Spleen (tissue), 7 donors: Measurements from ENCODE around the gene GIMD1.

Experiments
- POLR2AphosphoS5 ChIP-seq, 3 donors: sonication (generic); formaldehyde crosslinking; IDR thresholded peaks; one replicate each; pipeline ENCODE4 v1.5.1; 2017; ENCODE audit warnings: antibody characterized with exemption in 3 of 3
- TF ChIP-seq, protein P1 (sequence below), 11 experiments: fragments of 200-600 bp in 7 of 11; fragments of 450-650 bp in 4 of 11; sonication (generic) in 4 of 11; IDR thresholded peaks in 8 of 11; conservative IDR thresholded peaks in 3 of 11; 1 replicate in 7 of 11; 2 replicates in 4 of 11; pipeline versions ENCODE4 v1.4.0 to v1.8.0; 2016 to 2021; ENCODE audit warnings: antibody characterized with exemption in 11 of 11, inconsistent platforms in 4 of 11, mild to moderate bottlenecking in 1 of 11
- donor health status: DM: no; HTN: no; CAD: no; lungs with moderate emphysema.
- donor health status: DM: no; HTN: no; CAD: no.
- donor health status: DM: no; HTN: no; CAD: no.

DNA sequence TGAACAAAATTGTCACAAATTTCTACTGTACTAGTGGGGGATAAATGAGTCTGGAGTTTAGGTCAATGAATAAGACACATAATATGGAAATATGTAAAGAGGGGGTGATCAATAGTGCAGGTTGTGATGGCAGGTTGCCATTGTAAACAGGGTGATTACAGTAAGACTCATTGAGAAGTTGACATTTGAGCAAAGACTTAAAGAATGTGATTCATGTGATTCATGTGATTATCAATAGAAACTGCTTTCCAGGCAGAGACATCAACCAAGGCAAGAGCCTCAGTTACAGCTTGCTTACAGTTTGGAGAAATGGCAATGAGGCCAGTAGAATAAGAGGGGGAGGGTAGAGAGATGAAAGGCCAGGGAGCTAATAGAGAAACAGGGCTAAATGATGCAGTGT lies 45.8 kb upstream of the GIMD1 start:
- TF ChIP-seq, protein P1, sequence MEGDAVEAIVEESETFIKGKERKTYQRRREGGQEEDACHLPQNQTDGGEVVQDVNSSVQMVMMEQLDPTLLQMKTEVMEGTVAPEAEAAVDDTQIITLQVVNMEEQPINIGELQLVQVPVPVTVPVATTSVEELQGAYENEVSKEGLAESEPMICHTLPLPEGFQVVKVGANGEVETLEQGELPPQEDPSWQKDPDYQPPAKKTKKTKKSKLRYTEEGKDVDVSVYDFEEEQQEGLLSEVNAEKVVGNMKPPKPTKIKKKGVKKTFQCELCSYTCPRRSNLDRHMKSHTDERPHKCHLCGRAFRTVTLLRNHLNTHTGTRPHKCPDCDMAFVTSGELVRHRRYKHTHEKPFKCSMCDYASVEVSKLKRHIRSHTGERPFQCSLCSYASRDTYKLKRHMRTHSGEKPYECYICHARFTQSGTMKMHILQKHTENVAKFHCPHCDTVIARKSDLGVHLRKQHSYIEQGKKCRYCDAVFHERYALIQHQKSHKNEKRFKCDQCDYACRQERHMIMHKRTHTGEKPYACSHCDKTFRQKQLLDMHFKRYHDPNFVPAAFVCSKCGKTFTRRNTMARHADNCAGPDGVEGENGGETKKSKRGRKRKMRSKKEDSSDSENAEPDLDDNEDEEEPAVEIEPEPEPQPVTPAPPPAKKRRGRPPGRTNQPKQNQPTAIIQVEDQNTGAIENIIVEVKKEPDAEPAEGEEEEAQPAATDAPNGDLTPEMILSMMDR (IDR thresholded peaks at IDR 0.05 in 8 of 11, conservative IDR thresholded peaks at IDR 0.05 in 3 of 11), result no peak
- no peak for TF ChIP-seq POLR2AphosphoS5 (IDR thresholded peaks at IDR 0.05)
